K562 (cell line): Measurements from ENCODE around the gene CNOT6L. TPM values are rescaled to one million over a fixed set of nuclear protein-coding genes. Genes with fewer than 3 reads are reported as not detected.

Source experiments
- CBX8 ChIP-seq: fragments of 200-600 bp; sonication (generic); IDR thresholded peaks from 2 replicates; pipeline ENCODE4 v1.6.1; 2012; ENCODE audit warnings: borderline replicate concordance, mixed run types, low read depth, mild to moderate bottlenecking, moderate library complexity, mixed read lengths, low read length, control low read depth, inconsistent platforms; ENCODE audit not compliant: poor library complexity, severe bottlenecking; ENCODE audit errors: extremely low read depth
- HDAC3 ChIP-seq: fragments of 450-650 bp; IDR thresholded peaks from 2 replicates; pipeline ENCODE4 v1.6.1; 2018; ENCODE audit warnings: borderline replicate concordance, mild to moderate bottlenecking, moderate library complexity; ENCODE audit not compliant: partially characterized antibody
- MAFG ChIP-seq: fragments of 450-650 bp; conservative IDR thresholded peaks from 2 replicates; pipeline ENCODE4 v1.6.1; 2016; ENCODE audit warnings: missing genetic modification characterization, missing compliant biosample characterization
- POLR3G ChIP-seq: IDR thresholded peaks from 2 replicates; pipeline ENCODE4 v1.6.1; 2011; ENCODE audit not compliant: insufficient read length, insufficient replicate concordance; ENCODE audit errors: extremely low read depth
- TRIM24 ChIP-seq, 2 experiments: fragments of 450-650 bp; IDR thresholded peaks; 2 replicates each; pipeline ENCODE4 v1.6.1; 2016
- ZNF174 ChIP-seq: fragments of 250-450 bp; sonication (Bioruptor Pico); IDR thresholded peaks from 2 replicates; pipeline ENCODE4 v1.4.0; 2020; ENCODE audit warnings: mild to moderate bottlenecking
- ZNF436 ChIP-seq: fragments of 250-450, 450-650 bp; sonication (Bioruptor Pico); formaldehyde crosslinking; IDR thresholded peaks from 2 replicates; pipeline ENCODE4 v1.7.0; 2020; ENCODE audit warnings: mild to moderate bottlenecking
- ZNF584 ChIP-seq: fragments of 200-800 bp; sonication (Bioruptor generic); IDR thresholded peaks from 2 replicates; pipeline ENCODE4 v1.6.1; 2016; ENCODE audit warnings: low read depth, mild to moderate bottlenecking, missing genetic modification characterization, missing compliant biosample characterization
- ZNF644 ChIP-seq: fragments of 200-800 bp; sonication (Bioruptor generic); IDR thresholded peaks from 2 replicates; pipeline ENCODE4 v1.6.1; 2016; ENCODE audit warnings: low read depth, missing genetic modification characterization, missing compliant biosample characterization
- polyA plus RNA-seq, 8 experiments: library from polyadenylated mRNA; depleted of rRNA in 4 of 8; stranded (reverse) in 5 of 8; unstranded in 3 of 8; fragments of >200 nt; fragmentation: Nextera tagmentation in 2 of 8; fragmentation: Illumina TruSeq in 1 of 8; extraction: Ambion mirVana in 2 of 8; extraction: Trizol in 1 of 8; gene quantifications; 2 replicates each; pipeline versions ENCODE4 v1.2.1 to v1.2.3, GENCODE V29; 2011 to 2014; ENCODE audit warnings: inconsistent platforms in 1 of 8, missing spikeins in 1 of 8
- total RNA-seq, 7 experiments: library from RNA; depleted of rRNA in 6 of 7; stranded (reverse); fragments of >200 nt in 6 of 7; fragmentation: Illumina TruSeq in 2 of 7; extraction: Trizol in 2 of 7; gene quantifications; 2 replicates each; pipeline versions ENCODE4 v1.2.1 to v1.2.3, GENCODE V29; 2011 to 2021; ENCODE audit warnings: low replicate concordance in 1 of 7
- TF ChIP-seq, protein P1 (sequence below): fragments of 250-450 bp; sonication (Bioruptor Pico); IDR thresholded peaks from 2 replicates; pipeline ENCODE4 v1.4.0; 2020; ENCODE audit warnings: borderline replicate concordance
- TF ChIP-seq, protein P2 (sequence below): fragments of 250-450 bp; sonication (Bioruptor Pico); IDR thresholded peaks from 2 replicates; pipeline ENCODE4 v1.5.1; 2021; ENCODE audit warnings: mild to moderate bottlenecking
- TF ChIP-seq, protein P3 (sequence below), 2 experiments: fragments of 450-650 bp; IDR thresholded peaks; 2 replicates each; pipeline ENCODE4 v1.6.1; 2016; ENCODE audit warnings: mild to moderate bottlenecking in 2 of 2, borderline replicate concordance in 1 of 2, low read depth in 1 of 2, moderate library complexity in 1 of 2

The CNOT6L gene
- total and polyA plus RNA-seq, 9 of the 15 experiments (the other 6 are each of a cell fraction or from before 2014, with no cell fraction given) = 3.7 to 27.9 (median 6.5) TPM

DNA sequence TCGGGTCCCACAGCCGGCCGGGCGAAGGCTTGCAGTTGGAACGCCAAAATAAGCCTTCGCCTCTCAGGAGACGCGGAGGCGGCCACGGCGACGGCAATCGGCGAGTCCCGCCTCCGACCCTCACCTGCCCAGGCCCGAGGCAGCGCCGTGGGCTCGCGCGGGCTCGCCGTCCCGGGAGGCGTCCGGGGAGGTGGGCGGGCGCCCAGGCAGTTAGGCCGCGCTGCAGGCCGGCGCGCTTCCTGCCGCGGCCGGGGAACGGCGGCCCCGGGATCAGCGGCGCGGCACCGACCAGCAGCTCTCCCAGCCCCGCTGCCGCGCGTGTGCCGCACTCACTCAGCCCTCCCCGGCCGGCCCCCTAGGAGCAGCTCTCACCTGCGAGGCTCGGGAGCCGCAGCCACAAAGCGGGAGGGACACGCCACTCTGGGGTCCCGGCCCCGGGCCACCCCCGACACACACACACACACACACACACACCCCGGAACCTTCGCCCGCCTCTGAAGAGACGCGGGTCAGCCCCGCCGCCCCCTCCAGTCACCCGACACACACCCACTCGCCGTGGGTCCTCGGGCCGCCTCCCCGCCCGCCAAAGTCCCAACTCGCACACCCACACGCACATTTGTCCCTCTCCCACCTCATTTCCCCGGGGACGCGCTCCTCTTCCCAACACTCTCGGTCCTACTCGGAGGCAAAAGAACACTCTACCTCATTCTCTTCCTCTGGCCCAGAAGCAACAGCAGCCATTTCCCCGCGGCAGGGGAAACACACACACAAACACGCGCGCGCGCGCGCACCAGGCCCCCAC is at the start of gene CNOT6L (continued):
- TF ChIP-seq ZNF584 (CRISPR knock-in tag) (no peak), ZNF174 (CRISPR knock-in tag) (no peak), TRIM24 (IDR thresholded peaks at IDR 0.05) (no peak), HDAC3 (no peak), ZNF644 (no peak), ZNF436 (CRISPR knock-in tag) (no peak), POLR3G (no peak), MAFG (no peak), CBX8 (no peak)
- TF ChIP-seq, protein P1, sequence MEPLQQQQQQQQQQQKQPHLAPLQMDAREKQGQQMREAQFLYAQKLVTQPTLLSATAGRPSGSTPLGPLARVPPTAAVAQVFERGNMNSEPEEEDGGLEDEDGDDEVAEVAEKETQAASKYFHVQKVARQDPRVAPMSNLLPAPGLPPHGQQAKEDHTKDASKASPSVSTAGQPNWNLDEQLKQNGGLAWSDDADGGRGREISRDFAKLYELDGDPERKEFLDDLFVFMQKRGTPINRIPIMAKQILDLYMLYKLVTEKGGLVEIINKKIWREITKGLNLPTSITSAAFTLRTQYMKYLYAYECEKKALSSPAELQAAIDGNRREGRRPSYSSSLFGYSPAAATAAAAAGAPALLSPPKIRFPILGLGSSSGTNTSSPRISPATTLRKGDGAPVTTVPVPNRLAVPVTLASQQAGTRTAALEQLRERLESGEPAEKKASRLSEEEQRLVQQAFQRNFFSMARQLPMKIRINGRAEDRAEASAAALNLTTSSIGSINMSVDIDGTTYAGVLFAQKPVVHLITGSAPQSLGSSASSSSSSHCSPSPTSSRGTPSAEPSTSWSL (CRISPR knock-in tag) = no peak
- TF ChIP-seq, protein P2, sequence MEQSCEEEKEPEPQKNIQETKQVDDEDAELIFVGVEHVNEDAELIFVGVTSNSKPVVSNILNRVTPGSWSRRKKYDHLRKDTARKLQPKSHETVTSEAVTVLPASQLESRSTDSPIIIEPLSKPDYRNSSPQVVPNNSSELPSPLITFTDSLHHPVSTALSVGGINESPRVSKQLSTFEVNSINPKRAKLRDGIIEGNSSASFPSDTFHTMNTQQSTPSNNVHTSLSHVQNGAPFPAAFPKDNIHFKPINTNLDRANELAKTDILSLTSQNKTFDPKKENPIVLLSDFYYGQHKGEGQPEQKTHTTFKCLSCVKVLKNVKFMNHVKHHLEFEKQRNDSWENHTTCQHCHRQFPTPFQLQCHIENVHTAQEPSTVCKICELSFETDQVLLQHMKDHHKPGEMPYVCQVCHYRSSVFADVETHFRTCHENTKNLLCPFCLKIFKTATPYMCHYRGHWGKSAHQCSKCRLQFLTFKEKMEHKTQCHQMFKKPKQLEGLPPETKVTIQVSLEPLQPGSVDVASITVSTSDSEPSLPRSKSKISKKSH (CRISPR knock-in tag) = no peak
- TF ChIP-seq, protein P3, sequence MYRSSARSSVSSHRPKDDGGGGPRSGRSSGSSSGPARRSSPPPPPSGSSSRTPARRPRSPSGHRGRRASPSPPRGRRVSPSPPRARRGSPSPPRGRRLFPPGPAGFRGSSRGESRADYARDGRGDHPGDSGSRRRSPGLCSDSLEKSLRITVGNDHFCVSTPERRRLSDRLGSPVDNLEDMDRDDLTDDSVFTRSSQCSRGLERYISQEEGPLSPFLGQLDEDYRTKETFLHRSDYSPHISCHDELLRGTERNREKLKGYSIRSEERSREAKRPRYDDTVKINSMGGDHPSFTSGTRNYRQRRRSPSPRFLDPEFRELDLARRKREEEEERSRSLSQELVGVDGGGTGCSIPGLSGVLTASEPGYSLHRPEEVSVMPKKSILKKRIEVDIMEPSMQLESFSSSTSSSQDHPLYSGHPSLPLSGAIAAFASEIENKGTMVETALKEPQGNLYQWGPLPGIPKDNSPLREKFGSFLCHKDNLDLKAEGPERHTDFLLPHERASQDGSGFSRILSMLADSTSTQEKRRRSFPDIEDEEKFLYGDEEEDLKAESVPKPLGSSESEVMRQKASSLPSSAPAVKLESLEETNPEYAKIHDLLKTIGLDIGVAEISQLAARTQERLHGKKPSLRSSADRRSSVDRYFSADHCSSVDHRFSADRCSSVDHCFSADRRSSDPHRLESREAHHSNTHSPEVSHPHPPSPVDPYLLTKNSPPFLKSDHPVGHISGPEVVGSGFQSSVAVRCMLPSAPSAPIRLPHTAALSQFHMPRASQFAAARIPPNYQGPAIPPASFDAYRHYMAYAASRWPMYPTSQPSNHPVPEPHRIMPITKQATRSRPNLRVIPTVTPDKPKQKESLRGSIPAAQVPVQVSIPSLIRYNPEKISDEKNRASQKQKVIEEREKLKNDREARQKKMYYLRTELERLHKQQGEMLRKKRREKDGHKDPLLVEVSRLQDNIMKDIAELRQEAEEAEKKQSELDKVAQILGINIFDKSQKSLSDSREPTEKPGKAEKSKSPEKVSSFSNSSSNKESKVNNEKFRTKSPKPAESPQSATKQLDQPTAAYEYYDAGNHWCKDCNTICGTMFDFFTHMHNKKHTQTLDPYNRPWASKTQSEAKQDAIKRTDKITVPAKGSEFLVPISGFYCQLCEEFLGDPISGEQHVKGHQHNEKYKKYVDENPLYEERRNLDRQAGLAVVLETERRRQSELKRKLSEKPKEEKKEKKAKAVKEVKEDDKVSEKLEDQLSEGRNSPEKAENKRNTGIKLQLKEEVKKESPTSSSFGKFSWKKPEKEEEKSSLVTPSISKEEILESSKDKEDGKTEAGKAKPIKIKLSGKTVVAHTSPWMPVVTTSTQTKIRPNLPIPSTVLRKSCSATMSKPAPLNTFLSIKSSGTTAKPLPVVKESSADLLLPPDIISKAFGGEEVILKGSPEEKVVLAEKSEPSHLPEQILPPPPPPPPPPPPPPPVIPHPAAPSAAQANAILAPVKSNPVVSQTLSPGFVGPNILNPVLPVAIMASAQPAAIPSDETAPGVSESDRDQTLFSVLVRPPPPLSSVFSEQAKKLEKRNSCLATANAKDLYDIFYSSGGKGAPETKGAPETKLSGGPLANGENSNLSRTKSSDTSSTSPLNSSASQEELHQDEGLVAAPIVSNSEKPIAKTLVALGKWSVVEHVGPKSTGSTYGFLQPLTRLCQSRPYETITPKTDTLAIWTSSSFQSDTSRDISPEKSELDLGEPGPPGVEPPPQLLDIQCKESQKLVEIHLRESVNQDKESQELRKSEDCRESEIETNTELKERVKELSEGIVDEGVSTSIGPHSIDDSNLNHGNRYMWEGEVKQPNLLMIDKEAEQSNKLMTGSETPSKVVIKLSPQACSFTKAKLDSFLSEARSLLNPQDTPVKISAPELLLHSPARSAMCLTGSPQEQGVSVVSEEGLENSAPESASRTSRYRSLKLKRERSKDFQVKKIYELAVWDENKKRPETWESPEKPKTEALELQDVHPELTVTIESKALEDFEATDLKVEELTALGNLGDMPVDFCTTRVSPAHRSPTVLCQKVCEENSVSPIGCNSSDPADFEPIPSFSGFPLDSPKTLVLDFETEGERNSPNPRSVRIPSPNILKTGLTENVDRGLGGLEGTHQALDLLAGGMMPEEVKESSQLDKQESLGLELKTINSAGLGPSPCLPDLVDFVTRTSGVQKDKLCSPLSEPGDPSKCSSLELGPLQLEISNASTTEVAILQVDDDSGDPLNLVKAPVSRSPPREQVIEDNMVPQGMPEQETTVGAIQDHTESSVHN (IDR thresholded peaks at IDR 0.05; ENCODE audit: borderline replicate concordance in 1 of 2, low read depth in 1 of 2) = no peak
